IPS-20b (cell line): Measurements from ENCODE around the gene DOCK4.

Experiments
- H3K27ac ChIP-seq: one replicate; pipeline ENCODE4 v1.5.1; 2013; ENCODE audit warnings: low read length
- H3K27me3 ChIP-seq: 2 replicates; pipeline ENCODE4 v1.6.1; 2013; ENCODE audit warnings: mild to moderate bottlenecking, low read length, inconsistent platforms; ENCODE audit not compliant: insufficient read depth
- H3K36me3 ChIP-seq: 2 replicates; pipeline ENCODE4 v1.6.1; 2013; ENCODE audit warnings: low read depth, mild to moderate bottlenecking, inconsistent platforms, low read length, moderate library complexity; ENCODE audit not compliant: insufficient read depth
- H3K4me1 ChIP-seq: 2 replicates; pipeline ENCODE4 v1.6.1; 2013; ENCODE audit warnings: mild to moderate bottlenecking, control low read depth, inconsistent platforms, low read length, moderate library complexity; ENCODE audit not compliant: insufficient read depth
- H3K4me3 ChIP-seq: 2 replicates; pipeline ENCODE4 v1.5.1; 2013; ENCODE audit warnings: mild to moderate bottlenecking, low read length, inconsistent platforms
- H3K9ac ChIP-seq: 2 replicates; pipeline ENCODE4 v1.6.1; 2013; ENCODE audit warnings: low read depth, mild to moderate bottlenecking, inconsistent platforms, low read length, moderate library complexity
- H3K9me3 ChIP-seq: 2 replicates; pipeline ENCODE4 v1.6.1; 2013; ENCODE audit warnings: mild to moderate bottlenecking, low read depth, low read length, inconsistent platforms; ENCODE audit not compliant: insufficient read depth

DOCK4 gene

DNA sequence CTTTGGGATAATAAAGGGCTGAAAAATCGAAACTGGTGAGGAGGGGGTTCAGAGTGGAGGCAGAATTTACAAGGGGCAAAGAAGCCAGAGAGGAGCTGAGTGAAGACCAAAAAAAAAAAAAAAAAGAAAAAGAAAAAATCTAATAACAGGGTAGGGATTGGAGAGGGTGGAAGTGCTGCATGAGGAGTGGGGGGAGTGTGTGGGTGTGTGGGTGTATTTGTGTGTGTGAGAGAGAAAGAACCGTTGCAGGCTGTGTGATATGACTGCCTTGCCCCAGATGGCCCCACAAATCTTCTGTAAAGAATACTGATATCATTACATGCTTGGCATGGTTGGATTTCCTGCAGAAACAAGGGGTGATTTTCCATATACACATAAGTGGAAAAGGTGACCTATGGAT, 436.1 kb downstream of the DOCK4 start:
- H3K27ac ChIP-seq: no peak overlapping the region
- no peaks in the 10 kb centered on the region for H3K36me3 ChIP-seq

DNA sequence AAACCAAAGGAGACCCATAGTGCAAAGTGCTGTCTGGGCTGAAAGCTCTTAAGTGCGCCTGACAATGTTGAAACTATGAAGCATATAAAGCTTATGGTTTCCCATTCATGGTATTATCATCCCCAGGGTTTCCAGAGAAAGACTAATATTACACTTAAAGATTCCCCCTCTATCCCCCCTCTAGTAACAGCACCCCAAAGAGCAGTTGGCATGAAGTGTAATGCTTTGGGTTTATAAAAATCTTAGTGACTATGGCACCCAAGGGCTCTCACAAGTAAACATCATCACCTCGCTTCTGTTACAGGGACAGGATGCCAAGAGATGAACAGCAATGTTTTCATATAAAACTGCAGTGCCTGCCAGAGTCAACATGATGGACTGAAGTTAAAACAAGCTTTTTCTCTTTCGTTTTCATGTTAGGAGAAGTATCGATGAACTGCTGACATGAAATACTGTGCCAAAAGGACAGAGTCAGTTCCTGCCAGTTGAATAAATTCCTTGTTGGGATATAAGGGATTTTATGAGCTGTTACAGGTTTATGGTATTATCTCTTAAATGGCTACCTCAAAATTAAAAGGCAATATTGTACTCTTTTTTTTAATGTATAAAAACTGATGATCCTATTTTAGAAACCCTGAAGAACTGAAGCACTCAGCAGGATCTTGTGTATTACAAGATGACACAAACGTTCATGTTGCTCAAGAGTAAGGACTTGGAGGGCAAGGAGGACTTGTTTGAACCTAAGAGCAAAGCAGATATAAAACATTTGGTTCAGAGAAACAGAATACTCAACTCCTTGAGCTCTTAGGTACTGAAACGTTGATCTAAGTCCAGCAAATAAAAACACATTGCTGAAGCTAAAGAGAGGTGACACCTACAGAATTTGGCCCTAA, 440.2 kb downstream of the DOCK4 start:
- Histone ChIP-seq H3K27me3 (no peaks in the 10 kb centered on the region), H3K4me1 (peaks cover 6% of the 10 kb centered on the region; the same call in 1 of the 2 replicates), H3K27ac (no peak overlapping the region), H3K9ac (no peak overlapping the region), H3K9me3 (no peaks in the 10 kb centered on the region), H3K4me3 (no peak overlapping the region), H3K36me3 (no peaks in the 10 kb centered on the region; the same call in 1 of the 2 replicates)

More for the DNA sequence above, 436.1 kb downstream of the DOCK4 start:
- no peaks in the 10 kb centered on the region for H3K9me3 ChIP-seq
- peaks cover 12% of the 10 kb centered on the region; the same call in 1 of the 2 replicates for H3K4me1 ChIP-seq
- H3K27me3 ChIP-seq: no peaks in the 10 kb centered on the region
- H3K4me3 ChIP-seq: no peak overlapping the region
- no peak overlapping the region for H3K9ac ChIP-seq

DNA sequence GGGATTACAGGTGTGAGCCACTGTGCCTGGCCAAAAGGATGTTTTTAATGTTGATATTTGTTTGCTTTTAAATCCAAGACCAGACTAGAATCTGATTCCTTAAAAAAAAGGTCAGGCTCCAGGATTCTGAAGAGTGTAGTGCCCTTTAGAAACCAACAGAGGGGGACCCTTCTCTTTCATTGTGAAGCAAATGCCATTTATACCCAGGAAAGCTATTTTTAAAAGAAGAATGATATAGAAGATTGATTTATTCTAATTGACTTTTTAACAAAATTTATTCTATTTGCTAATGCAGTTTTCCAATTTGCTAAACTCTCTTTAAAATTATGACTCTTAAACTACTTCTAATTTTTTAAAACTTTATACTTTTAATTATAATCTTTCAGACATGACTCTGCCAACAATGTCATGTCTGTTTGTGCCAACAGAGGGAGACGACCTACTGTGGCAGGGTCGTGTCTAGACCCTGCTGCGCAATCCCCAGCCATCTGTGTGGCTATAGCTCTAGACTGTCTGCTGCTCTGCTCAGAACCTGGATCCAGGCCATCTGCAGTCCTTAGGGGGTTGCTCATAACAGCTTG, 442.9 kb downstream of the DOCK4 start:
- no peak overlapping the region for H3K9ac ChIP-seq
- H3K27me3 ChIP-seq: no peaks in the 10 kb centered on the region
- H3K4me3 ChIP-seq: no peak overlapping the region
- H3K36me3 ChIP-seq: peaks cover 18% of the 10 kb centered on the region; the same call in 1 of the 2 replicates
- no peaks in the 10 kb centered on the region for H3K4me1 ChIP-seq
- no peaks in the 10 kb centered on the region for H3K9me3 ChIP-seq
- H3K27ac ChIP-seq: no peak overlapping the region

DNA sequence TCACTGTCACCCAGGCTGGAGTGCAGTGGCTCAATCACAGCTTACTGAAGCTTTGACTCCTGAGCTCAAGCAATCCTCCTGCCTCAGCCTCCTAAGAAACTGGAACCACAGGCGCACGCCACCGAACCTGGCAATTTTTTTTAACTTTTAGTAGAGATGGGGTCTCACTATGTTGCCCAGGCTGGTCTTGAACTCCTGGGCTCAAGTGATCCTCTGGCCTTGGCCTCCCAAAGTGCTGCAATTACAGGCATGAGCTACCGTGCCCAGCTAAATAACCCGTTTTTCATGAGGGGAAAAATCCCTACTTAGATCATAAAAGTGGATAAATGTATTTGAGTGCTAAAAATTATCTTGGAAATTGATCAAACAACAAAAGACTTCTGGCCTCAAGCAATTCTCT, 443.4 kb downstream of the DOCK4 start:
- Histone ChIP-seq H3K27me3 (no peaks in the 10 kb centered on the region), H3K9ac (no peak overlapping the region), H3K4me1 (peaks cover under 1% of the 10 kb centered on the region; the same call in 1 of the 2 replicates), H3K4me3 (no peak overlapping the region), H3K9me3 (no peaks in the 10 kb centered on the region), H3K27ac (no peak overlapping the region), H3K36me3 (peaks cover 21% of the 10 kb centered on the region; the same call in 1 of the 2 replicates)

DNA sequence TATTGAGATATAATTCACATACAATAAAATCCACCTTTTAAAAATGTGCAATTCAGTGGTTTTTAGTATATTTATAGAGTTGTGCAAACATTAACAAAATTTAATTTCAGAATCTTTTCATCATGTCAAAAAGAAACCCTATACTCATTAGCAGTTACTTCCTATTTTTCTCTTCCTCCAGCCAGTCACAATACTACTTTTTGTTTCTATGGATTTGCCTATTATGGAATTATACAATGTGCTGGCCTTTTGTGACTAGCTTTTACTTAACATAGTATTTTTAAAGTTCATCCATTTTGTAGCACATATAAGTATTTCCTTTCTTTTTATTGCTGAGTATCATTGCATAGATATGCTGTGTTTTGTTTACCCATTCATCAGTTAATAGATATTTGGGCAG, 444.0 kb downstream of the DOCK4 start:
- Histone ChIP-seq H3K4me3 (no peak overlapping the region), H3K27me3 (no peaks in the 10 kb centered on the region), H3K27ac (no peak overlapping the region), H3K9me3 (no peaks in the 10 kb centered on the region), H3K9ac (no peak overlapping the region), H3K4me1 (peaks cover 6% of the 10 kb centered on the region; the same call in 1 of the 2 replicates), H3K36me3 (peaks cover 21% of the 10 kb centered on the region; the same call in 1 of the 2 replicates)

DNA sequence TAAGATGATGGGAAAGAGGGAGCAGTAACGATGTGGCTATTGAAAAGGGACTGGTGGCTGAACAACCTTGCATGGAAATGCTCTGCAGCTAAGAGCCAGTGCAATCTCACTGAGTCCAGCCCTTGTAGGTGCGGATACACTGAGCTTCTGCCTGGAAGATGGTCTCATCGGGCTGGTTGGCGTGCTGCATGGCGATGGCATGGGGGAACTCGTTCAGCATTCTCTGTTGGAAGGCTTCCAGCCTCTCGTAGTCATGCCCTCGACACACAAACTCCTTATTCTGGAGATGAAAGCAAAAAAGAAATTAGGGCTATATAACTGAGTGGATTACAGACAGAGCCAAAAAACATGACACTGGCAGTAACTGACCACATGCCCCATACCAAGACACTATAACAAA, 446.2 kb downstream of the DOCK4 start:
- H3K4me1 ChIP-seq: peaks cover 12% of the 10 kb centered on the region; the same call in 1 of the 2 replicates

DNA sequence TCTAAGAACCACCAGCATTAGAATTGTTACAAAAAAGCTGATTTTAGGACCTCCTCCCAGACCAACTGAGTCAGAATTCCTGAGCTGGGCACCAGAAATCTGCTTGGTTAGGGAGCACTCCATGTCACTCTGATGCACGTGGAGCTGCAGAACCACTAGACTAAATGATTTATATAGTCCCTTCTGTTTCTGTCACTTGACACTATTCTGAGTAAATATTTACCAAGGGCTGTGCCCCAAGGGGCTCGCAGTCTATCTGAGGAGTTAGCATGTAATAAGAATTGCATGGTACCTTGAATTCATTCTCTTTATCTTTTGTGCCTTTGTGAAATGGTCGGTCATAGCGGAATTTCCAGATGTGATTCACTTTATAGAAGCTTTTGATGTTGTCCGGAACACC, 447.9 kb downstream of the DOCK4 start:
- H3K27me3 ChIP-seq: no peaks in the 10 kb centered on the region
- peaks cover 21% of the 10 kb centered on the region; the same call in 1 of the 2 replicates for H3K36me3 ChIP-seq
- no peak overlapping the region for H3K9ac ChIP-seq
- peaks cover 12% of the 10 kb centered on the region; the same call in 1 of the 2 replicates for H3K4me1 ChIP-seq
- no peak overlapping the region for H3K4me3 ChIP-seq
- H3K27ac ChIP-seq: no peak overlapping the region
- no peaks in the 10 kb centered on the region for H3K9me3 ChIP-seq

More for the DNA sequence above, 446.2 kb downstream of the DOCK4 start:
- no peak overlapping the region for H3K27ac ChIP-seq
- peaks cover 21% of the 10 kb centered on the region; the same call in 1 of the 2 replicates for H3K36me3 ChIP-seq
- no peaks in the 10 kb centered on the region for H3K9me3 ChIP-seq
- H3K9ac ChIP-seq: no peak overlapping the region
- H3K4me3 ChIP-seq: no peak overlapping the region
- no peaks in the 10 kb centered on the region for H3K27me3 ChIP-seq

DNA sequence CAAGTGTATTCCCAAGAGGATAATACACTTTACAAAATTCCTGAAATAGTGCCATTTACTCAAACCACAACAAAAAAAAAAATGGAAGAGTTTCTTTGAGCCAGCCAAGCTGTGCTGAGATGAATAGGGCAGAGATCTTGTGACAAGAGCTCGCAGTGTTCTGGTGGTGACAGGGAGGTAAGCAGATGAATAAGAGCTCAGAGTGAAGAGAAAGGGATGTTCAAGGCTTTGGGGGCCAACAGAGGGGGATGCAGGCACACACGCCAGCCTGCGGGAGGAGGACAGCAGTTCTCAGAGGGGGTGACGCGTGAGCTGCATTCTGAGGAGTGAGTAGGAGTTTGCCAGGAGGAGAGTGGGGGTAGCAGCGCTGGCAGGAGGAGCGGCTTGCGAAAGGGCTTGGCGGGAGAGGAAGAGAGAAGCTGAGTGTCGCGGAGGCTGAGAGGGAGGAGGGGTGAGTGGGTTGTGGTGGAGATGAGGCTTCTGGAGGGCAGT, 449.5 kb downstream of the DOCK4 start:
- Histone ChIP-seq H3K9ac (no peak overlapping the region; the same call in 1 of the 2 replicates), H3K27me3 (no peaks in the 10 kb centered on the region), H3K27ac (no peak overlapping the region), H3K4me3 (peak overlapping the region; percentile 24; the same call in 1 of the 2 replicates), H3K9me3 (no peaks in the 10 kb centered on the region), H3K4me1 (peaks cover 12% of the 10 kb centered on the region; the same call in 1 of the 2 replicates), H3K36me3 (peaks cover 21% of the 10 kb centered on the region; the same call in 1 of the 2 replicates)

DNA sequence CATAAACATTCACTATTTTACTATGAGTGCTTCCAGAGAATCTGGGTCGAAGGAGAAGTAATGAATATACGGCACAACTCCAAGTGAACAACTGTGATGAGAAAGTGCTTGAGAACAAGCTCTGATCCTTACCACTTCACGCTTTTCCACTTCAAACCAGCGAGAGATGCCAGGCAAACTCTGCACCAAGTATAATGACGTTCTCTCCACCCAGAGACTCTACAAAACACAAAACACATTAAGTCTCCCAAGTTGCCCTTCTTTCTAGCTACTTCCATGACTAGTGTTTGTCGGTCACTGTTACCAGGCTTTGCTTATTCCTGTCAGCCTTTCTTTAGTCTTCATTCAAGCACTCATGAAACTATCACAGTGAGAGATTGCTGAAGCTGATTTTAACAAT, 450.8 kb downstream of the DOCK4 start:
- Histone ChIP-seq H3K27me3 (no peaks in the 10 kb centered on the region), H3K9ac (no peak overlapping the region), H3K9me3 (no peaks in the 10 kb centered on the region), H3K27ac (no peak overlapping the region), H3K4me3 (no peak overlapping the region), H3K4me1 (peaks cover 12% of the 10 kb centered on the region; the same call in 1 of the 2 replicates), H3K36me3 (peaks cover 21% of the 10 kb centered on the region; the same call in 1 of the 2 replicates)

DNA sequence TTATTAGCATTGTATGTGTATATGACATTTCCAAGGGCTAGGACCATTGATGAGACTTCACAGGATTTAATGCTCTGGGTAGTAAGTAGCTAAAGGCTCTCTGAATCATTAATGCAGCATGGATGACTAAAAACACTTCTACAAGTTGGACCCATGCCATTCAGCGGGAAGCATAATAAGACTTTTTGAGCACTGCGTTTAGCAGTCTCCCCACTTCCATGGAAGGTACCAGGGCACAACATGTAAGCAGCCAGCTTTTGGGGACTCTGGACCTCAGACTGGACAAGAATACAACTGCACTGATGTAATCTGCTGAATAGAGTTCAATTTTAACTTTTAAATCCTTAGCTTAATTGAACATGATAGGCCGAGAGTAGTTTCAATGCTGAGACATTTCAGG, 452.2 kb downstream of the DOCK4 start:
- Histone ChIP-seq H3K9ac (no peak overlapping the region), H3K9me3 (no peaks in the 10 kb centered on the region), H3K4me3 (no peak overlapping the region), H3K36me3 (peaks cover 9% of the 10 kb centered on the region; the same call in 1 of the 2 replicates), H3K27me3 (no peaks in the 10 kb centered on the region), H3K4me1 (peaks cover 12% of the 10 kb centered on the region; the same call in 1 of the 2 replicates), H3K27ac (no peak overlapping the region)

DNA sequence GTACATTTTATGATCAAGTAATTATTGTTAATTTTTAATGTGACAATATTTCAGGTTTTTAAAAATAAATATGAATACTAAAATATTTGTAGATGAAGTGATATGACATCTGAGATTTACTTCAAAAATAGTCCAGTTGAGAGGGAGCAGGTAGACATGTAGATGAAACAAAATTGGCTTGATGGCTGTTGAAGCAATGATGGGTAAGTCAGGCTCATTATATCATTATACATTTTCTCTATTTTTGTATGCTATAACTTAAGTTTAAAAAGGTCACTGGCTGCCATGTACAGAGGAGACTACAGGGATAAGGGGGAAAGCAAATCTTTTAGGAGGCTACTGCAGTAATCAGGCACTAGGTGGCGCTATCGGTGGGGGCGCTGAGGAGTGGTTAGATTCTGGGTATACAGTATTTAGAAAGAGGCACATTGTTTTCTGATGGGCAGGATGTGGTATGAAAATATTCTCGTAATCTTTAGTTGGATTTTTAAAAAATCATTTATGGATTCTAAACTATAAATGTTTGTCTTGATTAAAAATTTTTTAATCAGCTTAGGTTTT, 454.1 kb downstream of the DOCK4 start:
- Histone ChIP-seq H3K27me3 (no peaks in the 10 kb centered on the region), H3K9me3 (no peaks in the 10 kb centered on the region), H3K36me3 (no peaks in the 10 kb centered on the region), H3K27ac (no peak overlapping the region), H3K9ac (no peak overlapping the region), H3K4me3 (no peak overlapping the region), H3K4me1 (peaks cover 5% of the 10 kb centered on the region; the same call in 1 of the 2 replicates)
